Caki2 (cell line): Measurements from ENCODE around the gene SPON1. TPM values are rescaled to one million over a fixed set of nuclear protein-coding genes. Genes with fewer than 3 reads are reported as not detected.
A peak's percentile ranks its signal among the peaks of the same experiment; 100 is the strongest.

Experiments
- DNase-seq: peaks from one replicate; pipeline ENCODE4 v3.0.0-alpha.2; 2015; ENCODE audit warnings: low read depth
- in situ Hi-C: cut with HindIII; loops from 2 replicates; pipeline ENCODE4 v1.10.0; 2016; ENCODE audit warnings: low sequenced_read_pairs, low pct_unique_long_range_greater_than_20kb, mixed read lengths
- total RNA-seq: library from RNA; depleted of rRNA; stranded (reverse); fragments of >200 nt; shearing (Covaris generic); gene quantifications from 2 replicates; pipeline ENCODE4 v1.2.3, GENCODE V29; 2014; ENCODE audit warnings: low replicate concordance

Gene SPON1
- total RNA-seq, 1 experiment from 2014 or later: 0.54 TPM

DNA sequence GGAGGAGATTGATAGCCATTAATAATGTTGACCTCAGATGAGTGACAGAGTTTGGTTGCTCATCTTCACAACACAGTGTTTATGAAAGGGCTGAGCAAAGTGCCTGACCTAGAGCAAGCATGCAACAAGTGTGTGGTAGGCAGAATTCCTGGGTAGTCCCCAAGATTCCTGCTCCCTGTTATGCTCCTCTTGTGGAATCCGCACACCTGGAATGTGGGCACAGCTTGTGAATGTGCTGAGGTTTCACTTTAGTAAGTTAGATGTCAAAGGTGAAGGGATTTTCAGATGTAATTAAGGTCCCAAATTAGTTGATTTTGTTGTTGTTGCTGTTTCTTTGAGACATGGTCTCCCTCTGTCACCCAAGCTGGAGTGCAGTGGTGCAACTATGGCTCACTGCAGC lies 20.7 kb upstream of the SPON1 start:
- in situ Hi-C loops: no loop called here
- no peak for DNase-seq

DNA sequence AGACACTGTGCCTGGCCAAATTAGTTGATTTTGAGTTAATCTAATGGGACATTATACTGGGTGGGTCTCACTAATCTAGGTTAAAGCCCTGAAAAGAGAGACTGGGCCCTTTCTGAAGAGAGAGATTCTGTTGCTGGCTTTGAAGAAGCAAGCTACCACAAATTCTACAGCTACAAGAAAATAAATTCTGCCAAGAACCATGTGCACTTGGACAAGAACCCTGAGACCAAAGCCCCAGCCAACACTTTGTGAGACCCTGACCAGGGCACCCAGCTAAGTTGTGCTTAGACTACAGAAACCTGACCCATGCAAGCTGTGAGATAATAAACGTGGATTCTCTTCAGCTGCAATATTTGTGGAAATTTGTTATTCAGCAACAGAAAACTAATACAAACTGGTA lies 20.1 kb upstream of the SPON1 start:
- no peak for DNase-seq
- in situ Hi-C loops: no loop called here

DNA sequence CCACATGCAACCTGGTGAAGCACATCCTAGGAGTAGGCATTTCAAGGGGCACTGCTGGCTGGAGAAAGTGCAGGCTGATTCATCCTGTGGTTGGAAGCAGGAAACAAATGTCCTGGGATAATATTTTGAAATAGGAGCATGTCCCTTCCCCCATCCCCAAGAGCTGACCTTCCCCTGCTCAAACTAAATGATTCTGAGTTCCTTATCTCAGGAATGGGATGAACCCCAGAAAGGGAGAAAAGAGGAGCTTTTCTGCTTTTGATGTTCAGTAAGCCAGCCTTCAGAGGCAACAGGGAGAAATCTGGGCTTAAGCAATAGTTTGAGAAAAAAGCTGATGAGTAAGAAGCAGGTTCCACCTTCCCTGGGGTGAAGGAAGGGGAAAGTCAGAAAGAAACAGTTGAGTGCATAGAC lies 19.5 kb upstream of the SPON1 start:
- DNase-seq: peak; percentile 80
- in situ Hi-C loops: no loop called here

DNA sequence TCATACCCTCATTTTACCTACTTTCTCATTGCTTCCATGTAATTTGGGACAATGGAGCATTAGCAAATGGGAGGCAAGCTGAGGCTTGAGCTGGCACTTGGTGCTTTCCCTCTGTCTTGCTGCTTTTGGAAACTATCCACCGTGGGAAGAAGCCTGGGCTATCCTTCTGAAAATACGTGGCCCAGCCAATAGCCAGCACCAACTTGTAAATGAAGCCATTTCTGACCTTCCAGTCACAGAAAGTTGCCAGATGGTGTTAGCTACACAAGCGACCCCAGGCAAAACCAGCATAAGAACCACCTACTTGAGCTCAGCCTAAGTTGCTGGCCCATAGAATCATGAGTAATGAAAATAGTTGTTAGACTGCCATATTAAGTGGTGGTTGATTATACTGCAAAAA lies 18.5 kb upstream of the SPON1 start:
- in situ Hi-C loops: no loop called here
- DNase-seq: no peak

DNA sequence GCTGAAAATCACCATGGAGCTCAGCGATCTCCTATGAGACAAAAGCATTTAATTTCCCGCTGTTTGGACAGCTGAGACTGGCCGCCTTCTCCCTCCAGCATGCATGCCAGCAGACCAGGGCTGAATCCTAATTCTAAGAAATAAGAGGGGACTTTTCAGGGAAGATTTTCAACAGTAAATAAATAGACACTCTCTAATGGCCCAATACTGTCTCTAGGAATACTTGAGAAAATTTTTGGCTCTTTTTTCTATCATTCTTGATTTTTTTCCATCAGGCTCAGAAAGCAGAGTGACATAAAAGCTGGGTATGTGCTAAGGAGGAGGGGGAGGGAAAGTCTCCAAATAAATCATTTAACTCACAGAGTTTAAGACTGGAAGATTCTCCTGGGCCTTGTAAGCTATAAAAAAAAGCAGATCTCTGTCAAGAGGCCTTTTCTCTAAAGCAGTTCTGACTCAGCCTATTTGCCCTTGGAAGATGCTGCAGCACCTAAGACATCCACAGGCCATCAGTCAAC lies 17.6 kb upstream of the SPON1 start:
- DNase-seq: no peak
- in situ Hi-C loops: no loop called here

DNA sequence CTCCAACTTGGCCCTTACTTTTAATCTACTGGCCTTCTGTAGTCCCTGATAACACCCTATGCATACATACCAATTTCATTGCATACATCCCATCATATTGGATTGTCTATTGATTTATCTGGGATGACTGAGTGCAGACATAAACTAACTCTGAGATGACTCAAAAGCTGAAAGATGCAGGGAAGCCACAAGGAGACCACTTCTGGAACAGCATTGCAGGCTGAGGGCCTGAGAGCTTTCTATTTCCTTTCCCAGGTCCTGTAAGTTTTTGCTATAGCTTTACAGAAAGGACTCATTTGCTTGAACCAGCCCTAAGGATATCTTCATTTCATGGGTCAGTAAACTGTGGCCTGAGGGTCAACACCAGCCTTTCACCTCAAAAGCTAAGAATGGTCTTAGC lies 15.1 kb upstream of the SPON1 start:
- in situ Hi-C loops: no loop called here
- no peak for DNase-seq

DNA sequence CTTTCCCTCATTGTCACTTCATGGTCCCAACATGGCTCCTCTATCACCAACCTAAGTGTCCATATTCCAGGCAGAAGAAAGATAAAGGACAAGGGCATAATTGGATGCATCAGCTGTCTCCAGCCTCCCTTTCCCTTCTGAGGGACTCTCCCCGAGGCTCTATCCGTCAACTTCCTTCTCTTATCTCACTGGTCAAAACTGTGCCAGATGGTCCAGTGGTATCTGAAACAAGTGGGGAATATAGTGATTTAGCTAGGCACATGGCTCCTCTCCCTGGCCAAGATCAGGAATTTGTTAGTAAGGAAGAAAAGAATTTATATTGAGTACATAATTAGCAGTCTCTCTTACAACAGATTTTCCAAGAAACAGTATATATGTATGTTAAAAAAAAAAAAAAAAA lies 12.6 kb upstream of the SPON1 start:
- in situ Hi-C loops: no loop called here
- DNase-seq: no peak

DNA sequence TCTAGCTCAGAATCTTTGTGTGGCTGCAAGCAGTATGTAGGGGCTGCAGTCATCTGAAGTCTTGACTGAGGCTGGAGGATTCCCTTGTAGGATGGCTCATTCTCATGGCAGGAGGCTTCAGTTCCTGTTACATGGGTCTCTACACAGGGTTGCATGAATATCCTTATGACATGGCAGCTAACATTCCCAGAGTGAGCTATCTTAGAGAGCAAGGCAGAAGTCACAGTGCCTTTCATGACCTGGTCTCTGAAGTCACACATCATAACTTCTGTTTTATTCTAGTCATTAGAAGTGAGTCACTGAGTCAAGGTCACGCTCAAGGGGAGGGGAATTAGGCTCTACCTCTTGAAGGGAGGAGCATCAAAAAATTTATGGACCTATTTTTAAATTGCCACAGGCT lies 10.3 kb upstream of the SPON1 start:
- in situ Hi-C loops: no loop called here
- peak; percentile 27 for DNase-seq

DNA sequence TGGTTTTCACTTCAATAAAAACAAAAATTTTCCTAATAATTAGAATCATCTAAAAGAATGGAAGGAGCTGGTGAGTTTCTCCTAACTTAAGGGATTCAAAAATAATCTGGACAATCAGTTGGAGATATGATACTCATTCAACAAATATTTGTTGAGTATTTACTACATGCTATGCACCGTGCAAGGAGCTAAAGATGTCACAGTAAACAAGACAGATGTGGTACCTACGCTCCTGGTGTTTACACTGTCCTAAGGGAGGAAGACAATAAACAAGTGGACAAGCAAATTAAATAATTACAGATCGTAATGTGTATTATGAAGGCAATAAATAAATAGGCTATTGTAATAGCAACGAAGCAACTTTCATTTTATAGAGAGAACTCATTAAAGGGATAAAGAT lies 9.9 kb upstream of the SPON1 start:
- in situ Hi-C loops: no loop called here
- no peak for DNase-seq

DNA sequence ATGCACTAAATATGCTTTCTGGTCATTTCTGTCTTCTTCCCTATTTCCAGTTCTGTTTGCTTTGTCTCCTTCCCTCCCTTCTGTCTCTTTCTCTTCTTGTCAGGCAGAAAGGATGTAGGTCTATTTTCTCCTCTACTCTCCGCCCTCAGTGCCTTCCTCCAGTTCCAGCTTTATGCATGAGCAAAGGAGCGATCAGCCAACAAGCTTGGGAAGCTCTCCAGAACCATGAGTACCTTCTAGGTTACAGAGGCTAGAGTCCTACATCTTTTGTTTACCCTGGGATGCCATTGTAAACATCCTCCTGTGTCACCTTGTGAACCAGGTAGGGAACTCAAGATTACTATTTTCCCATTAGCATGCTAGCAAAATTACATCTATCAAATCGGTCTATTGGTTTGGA lies 7.9 kb upstream of the SPON1 start:
- DNase-seq: no peak
- in situ Hi-C loops: no loop called here

DNA sequence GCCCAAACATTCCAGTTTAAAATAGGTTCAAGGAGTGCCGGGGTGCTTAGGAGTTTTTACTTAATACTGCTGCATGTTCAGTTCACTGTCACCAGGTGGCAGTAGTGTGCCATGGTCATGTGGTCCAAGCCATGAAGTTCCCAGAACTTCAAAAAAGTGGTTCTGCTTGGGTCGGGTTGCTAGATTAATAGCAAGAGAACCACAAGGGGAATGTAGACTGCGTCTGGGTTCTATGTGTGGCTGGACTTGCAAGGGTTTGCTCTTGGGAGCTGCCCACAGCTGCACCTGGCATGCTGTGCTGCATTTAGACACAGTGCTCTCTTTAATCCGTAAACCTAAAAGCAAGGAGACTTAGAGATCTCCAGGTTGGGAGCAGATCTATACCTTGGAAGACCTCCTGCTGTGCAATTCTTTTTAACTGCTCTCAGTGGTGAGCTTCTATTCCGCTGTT lies 6.5 kb upstream of the SPON1 start:
- DNase-seq: peak; percentile 33
- in situ Hi-C loops: no loop called here

DNA sequence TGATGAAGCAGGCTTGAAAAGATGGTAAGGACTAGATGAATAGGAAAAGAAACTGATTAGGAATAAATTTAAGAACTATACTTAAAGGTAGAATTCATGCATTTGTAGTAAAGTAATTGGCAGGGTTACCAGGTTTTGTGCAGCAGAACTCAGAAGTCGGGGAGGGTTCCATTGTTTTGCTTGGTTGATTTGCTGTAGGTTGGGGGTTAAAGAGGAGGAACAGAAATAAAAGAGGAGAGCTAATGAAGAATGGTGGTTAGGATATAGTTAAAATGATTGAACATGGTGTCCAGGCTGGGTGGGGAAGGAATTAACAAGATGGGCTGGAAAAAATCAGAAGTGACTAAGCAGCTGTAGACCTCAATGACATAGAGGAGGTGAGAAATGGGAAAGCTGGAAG lies 5.5 kb upstream of the SPON1 start:
- in situ Hi-C loops: no loop called here
- DNase-seq: no peak

DNA sequence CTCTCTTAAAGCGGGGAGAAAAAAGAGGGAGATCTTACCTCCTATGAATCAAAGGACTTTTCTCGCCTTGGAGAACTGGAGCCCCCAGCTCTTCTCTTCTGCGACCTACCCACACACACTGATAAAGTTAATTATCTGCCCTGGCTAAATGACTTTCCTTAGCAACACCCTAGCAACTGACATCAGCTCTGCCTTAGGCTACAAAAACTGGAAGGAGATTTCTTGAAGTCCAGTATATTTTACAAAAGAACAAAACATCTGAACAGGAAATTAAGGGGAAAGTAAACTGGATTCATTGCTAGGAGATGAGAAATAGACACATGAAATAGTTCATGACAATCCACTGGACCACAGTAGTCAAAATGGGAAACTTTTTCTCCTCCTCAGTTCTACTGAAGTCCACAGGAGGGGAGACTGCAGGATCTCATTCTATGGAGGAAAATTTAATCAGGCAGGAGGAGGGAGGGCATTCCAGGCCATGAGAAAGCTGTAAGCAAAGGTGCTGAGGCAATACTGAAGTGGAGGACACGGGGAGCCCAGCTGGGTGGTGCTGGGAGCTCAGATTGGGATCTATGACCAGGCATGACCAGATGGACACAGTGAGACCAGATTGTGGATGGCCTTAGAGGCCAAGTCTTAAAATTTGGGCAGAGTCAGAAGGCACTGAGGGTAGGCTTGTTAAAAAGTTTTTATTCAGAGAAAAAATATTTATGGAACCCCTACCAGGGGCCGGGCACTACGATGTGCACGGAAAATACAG lies 3.7 kb upstream of the SPON1 start:
- in situ Hi-C loops: no loop called here
- no peak for DNase-seq

DNA sequence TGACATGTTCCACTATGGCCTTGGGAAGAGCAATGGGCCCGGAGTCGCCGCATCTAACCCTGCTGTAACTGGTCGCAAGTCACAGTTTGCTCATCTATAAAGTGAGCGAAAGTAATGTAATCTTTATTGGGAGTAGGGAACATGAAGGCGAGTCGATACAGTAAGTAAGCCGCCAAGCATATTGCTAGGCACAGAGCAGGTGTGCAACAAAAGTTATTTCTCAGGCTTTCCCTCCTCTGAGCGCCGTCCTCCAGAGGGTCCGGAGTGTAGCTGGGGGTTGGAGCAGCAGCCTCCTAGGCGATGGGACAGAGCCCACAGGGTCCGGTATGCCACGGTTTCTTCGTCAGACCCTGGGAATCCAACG lies 343 bp upstream of the SPON1 start:
- DNase-seq: no peak
- in situ Hi-C loops: no loop called here

DNA sequence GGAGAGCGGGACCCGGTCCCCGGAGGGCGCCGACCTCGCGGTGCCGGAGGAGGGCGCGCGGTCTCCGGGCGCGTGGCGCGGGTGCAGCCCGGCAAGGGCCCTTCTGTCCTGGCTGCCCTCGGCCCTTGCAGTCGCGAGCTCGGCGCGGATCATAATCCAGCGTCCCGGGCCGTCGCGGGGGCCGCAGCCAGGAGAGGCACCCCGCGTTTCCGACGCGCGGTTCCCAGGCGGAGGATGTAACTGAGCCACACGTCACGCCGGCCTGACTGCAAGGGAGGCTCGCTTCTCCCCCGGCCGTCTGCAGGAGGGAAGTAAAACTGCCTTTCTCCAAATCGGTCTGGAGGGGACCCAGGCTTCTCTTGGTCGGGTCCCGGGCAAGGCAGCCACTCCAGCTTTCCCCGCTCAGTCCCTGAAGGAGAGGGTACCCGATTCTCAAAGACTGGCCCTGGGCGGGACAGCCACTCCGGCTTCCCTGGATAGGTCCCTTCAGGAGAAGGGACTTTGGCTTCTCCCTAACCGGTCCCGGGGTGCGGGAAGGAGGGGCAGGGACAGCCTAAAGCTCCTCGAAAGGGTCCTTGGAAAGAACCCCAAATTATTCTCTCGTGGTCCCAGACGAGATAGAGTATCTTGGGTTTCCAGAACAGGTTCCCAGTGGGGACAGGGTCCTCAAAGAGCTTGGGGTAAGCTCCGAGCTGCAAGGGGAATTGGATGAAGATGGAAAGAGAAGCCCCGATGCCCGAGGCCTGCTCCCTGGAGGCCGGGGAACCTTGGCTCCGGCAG lies 836 bp downstream of the SPON1 start:
- in situ Hi-C loops: no loop called here
- no peak for DNase-seq

DNA sequence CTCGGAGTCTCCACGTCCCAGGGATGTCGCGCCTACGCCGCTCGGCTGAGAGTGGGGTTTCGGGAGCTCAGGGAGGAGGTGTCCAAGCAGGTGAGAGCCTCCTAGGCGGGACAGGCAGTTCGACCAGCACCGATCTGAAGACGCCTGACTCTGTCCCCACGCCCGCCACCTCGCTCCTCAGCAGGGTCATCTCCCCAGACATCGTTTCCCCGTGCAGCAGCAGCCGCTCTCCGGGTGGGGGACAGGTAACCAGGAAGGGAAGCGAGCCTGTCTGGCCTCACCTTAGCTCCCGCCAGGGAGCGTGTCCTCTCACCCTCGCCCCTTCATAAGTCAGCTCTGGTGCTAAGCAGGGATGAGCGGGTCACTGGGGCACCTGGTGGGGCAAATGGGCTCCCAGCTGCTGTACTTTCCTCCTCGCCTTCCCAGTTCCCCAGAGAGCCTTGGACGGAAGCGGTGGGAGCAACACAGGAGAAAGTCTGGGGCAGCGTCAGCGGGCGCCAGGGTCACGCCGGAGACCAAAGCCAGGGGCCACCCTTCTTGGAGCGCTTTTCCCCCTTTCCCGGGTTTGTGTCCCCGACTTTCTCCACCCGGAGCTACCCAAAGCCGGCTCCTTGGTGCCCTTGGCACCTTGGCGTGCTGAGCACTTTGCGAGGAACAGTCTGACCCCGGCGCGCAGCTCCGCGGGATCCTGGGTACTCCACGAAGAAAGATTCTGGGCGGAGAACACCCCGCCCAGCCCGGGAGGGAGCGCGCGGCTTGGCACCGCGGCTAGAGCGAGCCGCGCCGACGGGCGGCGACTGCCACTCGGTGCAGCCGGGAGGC lies 1.6 kb downstream of the SPON1 start:
- in situ Hi-C loops: no loop called here
- DNase-seq: no peak

DNA sequence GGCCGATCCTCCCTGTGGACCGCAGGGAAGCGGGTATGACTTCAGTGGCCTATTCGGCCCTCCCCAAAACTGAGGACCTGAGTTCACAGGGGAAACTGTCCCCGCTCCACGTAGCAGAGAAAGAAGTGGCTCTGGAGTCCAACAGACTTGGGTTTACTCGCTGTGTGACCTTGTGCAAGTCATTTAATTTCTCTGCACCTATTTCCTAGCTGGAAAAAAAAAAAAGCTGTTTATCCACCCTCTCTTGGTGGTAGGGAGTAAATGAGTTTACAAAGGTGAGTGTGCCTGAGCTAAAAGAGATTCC lies 2.2 kb downstream of the SPON1 start:
- no peak for DNase-seq
- in situ Hi-C loops: no loop called here

DNA sequence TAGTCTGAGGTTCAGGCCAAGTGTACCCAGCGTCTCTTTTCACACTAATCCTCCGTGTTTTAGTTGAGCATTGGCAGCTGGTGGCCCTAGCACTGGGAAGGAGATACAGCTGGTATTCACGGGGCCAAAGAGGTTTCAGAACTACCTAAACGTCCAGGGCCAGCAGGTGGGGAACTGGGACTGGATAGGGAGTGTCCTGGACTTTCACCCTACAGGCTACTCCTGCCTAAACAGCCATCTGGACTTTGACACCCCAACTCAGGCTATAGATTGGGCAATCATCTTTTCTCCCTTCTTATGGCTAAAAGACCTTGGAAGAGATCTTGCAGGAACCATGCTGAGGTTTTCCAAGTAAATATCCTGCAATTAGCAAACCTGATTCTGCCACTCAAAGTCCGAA lies 2.8 kb downstream of the SPON1 start:
- no peak for DNase-seq
- in situ Hi-C loops: no loop called here

DNA sequence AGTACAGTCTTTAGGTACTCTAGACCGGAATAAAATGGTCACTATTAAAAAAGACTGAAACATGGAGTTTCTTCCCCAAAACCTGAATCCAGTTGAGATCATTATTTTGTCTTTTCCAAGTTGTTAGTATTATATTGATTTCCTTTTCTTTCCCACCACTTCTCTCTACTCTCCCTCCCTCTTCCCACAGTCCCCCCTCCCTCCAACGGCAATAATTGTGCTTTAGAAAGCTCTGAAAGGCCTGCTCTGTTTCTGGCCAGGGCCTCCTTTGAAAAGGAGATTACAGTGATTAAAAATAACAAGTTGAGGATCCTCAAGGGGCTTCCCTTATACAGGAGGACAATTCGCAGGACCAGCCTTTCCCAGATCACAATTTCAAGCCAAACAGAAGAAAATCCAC lies 3.5 kb downstream of the SPON1 start:
- in situ Hi-C loops: no loop called here
- DNase-seq: no peak
